ENCODE data around the gene MSL2. TPM values are rescaled to one million over a fixed set of nuclear protein-coding genes. Genes with fewer than 3 reads are reported as not detected.
A peak's percentile ranks its signal among the peaks of the same experiment; 100 is the strongest.

MSL2 gene
- total and polyA plus RNA-seq, 2 donors (not counting 1 experiment from before 2014, with no cell fraction given): 25.8 to 97.1 TPM

- Mint-ChIP-seq H3K9me3 (ENCODE audit: insufficient read depth) (no peaks in the 10 kb centered on the region), H3K4me3 (no peak overlapping the region), H3K4me1 (peaks cover 38% of the 10 kb centered on the region), H3K27ac (no peak overlapping the region), H3K27me3 (no peaks in the 10 kb centered on the region)
- H2AFZ ChIP-seq (ENCODE audit: insufficient read depth, low read depth, low read length, poor library complexity, severe bottlenecking): no peak overlapping the region
- no peaks in the 10 kb centered on the region for H3K27me3 ChIP-seq (replicated peaks in 1 of 4; ENCODE audit: control extremely low read depth in 1 of 4, control insufficient read depth in 3 of 4, insufficient read depth in 4 of 4, low read length in 3 of 4)
- no peak overlapping the region for H3K9ac ChIP-seq (ENCODE audit: low read length)
- peaks cover 84% of the 10 kb centered on the region for H4K20me1 ChIP-seq (ENCODE audit: control insufficient read depth, insufficient read depth, low read length, poor library complexity, severe bottlenecking)
- 97% methylated on average over 10 of the region's 10 CpGs for WGBS (ENCODE audit: insufficient coverage)
- H3K4me2 ChIP-seq (replicated peaks; ENCODE audit: low read depth, low read length, poor library complexity, severe bottlenecking): no peak overlapping the region
- no peak overlapping the region for H3K4me3 ChIP-seq (ENCODE audit: control extremely low read depth in 1 of 5, extremely low read depth in 1 of 5, insufficient read depth in 1 of 5, low read depth in 2 of 5, low read length in 4 of 5)
- H3K4me1 ChIP-seq (ENCODE audit: control insufficient read depth in 2 of 2, insufficient read depth in 2 of 2, low read length in 2 of 2): peaks cover 3 to 4% of the 10 kb centered on the region in 2 donors
- no peak overlapping the region for H3K27ac ChIP-seq (ENCODE audit: low read length in 2 of 2)
- H3K79me2 ChIP-seq (ENCODE audit: control insufficient read depth, insufficient read depth, low read length): peaks cover 73% of the 10 kb centered on the region
- POLR2A ChIA-PET: no interaction called here
- no peak for TF ChIP-seq EZH2 (IDR thresholded peaks at IDR 0.05; ENCODE audit: borderline replicate concordance, insufficient read depth, low read depth, low read length, poor library complexity, severe bottlenecking)
- no peak for TF ChIP-seq CTCF (IDR thresholded peaks at IDR 0.05)
- CTCF ChIA-PET: no interaction called here
- intact Hi-C loops (cut with micrococcal nuclease): no loop called here
- DNase-seq (no peak), ATAC-seq (ENCODE audit: low read depth) (no peak)
- H3K36me3 ChIP-seq (replicated peaks in 1 of 2; ENCODE audit: control extremely low read depth in 1 of 2, control insufficient read depth in 1 of 2, extremely low read depth in 1 of 2, insufficient read depth in 2 of 2, low read length in 1 of 2): peaks cover 4 to 32% of the 10 kb centered on the region in 2 experiments
- no peaks in the 10 kb centered on the region for H3K9me3 ChIP-seq (ENCODE audit: control extremely low read depth in 1 of 3, control insufficient read depth in 2 of 3, insufficient read depth in 1 of 3, low read length in 2 of 3)
These were observed 44.9 kb downstream of the MSL2 start for GRCh38 chr3:136151219-136151618.

GRCh38 chr3:136149667-136150066 is 46.5 kb downstream of the MSL2 start:
- WGBS (ENCODE audit: insufficient coverage): no CpG with 5 or more reads among the region's 3 CpGs
- POLR2A ChIA-PET: no interaction called here
- H4K20me1 ChIP-seq (ENCODE audit: control insufficient read depth, insufficient read depth, low read length, poor library complexity, severe bottlenecking): peaks cover 73% of the 10 kb centered on the region

More at GRCh38 chr3:136149667-136150066, 46.5 kb downstream of the MSL2 start:
- H3K27ac Mint-ChIP-seq: no peak overlapping the region
- no peak overlapping the region for H2AFZ ChIP-seq (ENCODE audit: insufficient read depth, low read depth, low read length, poor library complexity, severe bottlenecking)
- ATAC-seq (ENCODE audit: low read depth) (no peak), DNase-seq (no peak)
- H3K4me1 ChIP-seq (ENCODE audit: control insufficient read depth in 2 of 2, insufficient read depth in 2 of 2, low read length in 2 of 2): peaks cover 1 to 4% of the 10 kb centered on the region in 2 donors
- TF ChIP-seq CTCF (IDR thresholded peaks at IDR 0.05) (no peak), EZH2 (IDR thresholded peaks at IDR 0.05; ENCODE audit: borderline replicate concordance, insufficient read depth, low read depth, low read length, poor library complexity, severe bottlenecking) (no peak)
- H3K4me3 ChIP-seq (ENCODE audit: control extremely low read depth in 1 of 5, extremely low read depth in 1 of 5, insufficient read depth in 1 of 5, low read depth in 2 of 5, low read length in 4 of 5): no peak overlapping the region
- intact Hi-C loops (cut with micrococcal nuclease): no loop called here
- H3K4me3 Mint-ChIP-seq: no peak overlapping the region
- no peak overlapping the region for H3K9ac ChIP-seq (ENCODE audit: low read length)
- peaks cover 4 to 32% of the 10 kb centered on the region in 2 experiments for H3K36me3 ChIP-seq (replicated peaks in 1 of 2; ENCODE audit: control extremely low read depth in 1 of 2, control insufficient read depth in 1 of 2, extremely low read depth in 1 of 2, insufficient read depth in 2 of 2, low read length in 1 of 2)
- no peak overlapping the region for H3K4me2 ChIP-seq (replicated peaks; ENCODE audit: low read depth, low read length, poor library complexity, severe bottlenecking)
- H3K79me2 ChIP-seq (ENCODE audit: control insufficient read depth, insufficient read depth, low read length): peaks cover 58% of the 10 kb centered on the region
- CTCF ChIA-PET: no interaction called here
- peaks cover 34% of the 10 kb centered on the region for H3K4me1 Mint-ChIP-seq
- no peaks in the 10 kb centered on the region for H3K27me3 Mint-ChIP-seq
- peak overlapping the region in 1 of 2 donors; percentile 19 for H3K27ac ChIP-seq (ENCODE audit: low read length in 2 of 2)
- H3K27me3 ChIP-seq (replicated peaks in 1 of 4; ENCODE audit: control extremely low read depth in 1 of 4, control insufficient read depth in 3 of 4, insufficient read depth in 4 of 4, low read length in 3 of 4): no peaks in the 10 kb centered on the region
- H3K9me3 ChIP-seq (ENCODE audit: control extremely low read depth in 1 of 3, control insufficient read depth in 2 of 3, insufficient read depth in 1 of 3, low read length in 2 of 3): no peaks in the 10 kb centered on the region
- H3K9me3 Mint-ChIP-seq (ENCODE audit: insufficient read depth): no peaks in the 10 kb centered on the region

Data from B cell (primary cell).